Peyer's patch (tissue), 4 donors: ENCODE results near the gene RASA4.
"Not testable (repeated sequence)": the region's sequence is repeated elsewhere in the genome, so short reads cannot be mapped to it uniquely, and the experiment has no call there.

Source experiments
- CTCF ChIP-seq, 6 experiments: fragments of 450-650 bp in 4 of 6; fragments of 200-600 bp in 2 of 6; sonication (generic) in 1 of 6; IDR thresholded peaks; one replicate each; pipeline ENCODE4 v1.5.1; 2017 to 2019; ENCODE audit warnings: antibody characterized with exemption in 6 of 6, mild to moderate bottlenecking in 3 of 6, moderate library complexity in 1 of 6
- POLR2A ChIP-seq, 2 donors: fragments of 450-650 bp; IDR thresholded peaks; one replicate each; pipeline ENCODE4 v1.5.1; 2017; ENCODE audit warnings: antibody characterized with exemption in 2 of 2, mild to moderate bottlenecking in 2 of 2, moderate library complexity in 2 of 2

- not testable (repeated sequence) for TF ChIP-seq CTCF, POLR2A (IDR thresholded peaks at IDR 0.05)
Observed at GRCh38 chr7:102614346-102614697, 2.2 kb downstream of the RASA4 start.
